Suprapubic skin (tissue), 4 donors: ENCODE measurements around the gene CYP4F8. TPM values are rescaled to one million over a fixed set of nuclear protein-coding genes. Genes with fewer than 3 reads are reported as not detected.

Source experiments
- DNase-seq, 2 donors: peaks; one replicate each; pipeline ENCODE4 v3.0.0-alpha.2; 2019; ENCODE audit warnings: low spot score in 2 of 2
- H3K27ac ChIP-seq: fragments of 200-600 bp; sonication (generic); one replicate; pipeline ENCODE4 v1.5.1; 2019
- H3K27me3 ChIP-seq: fragments of 200-600 bp; sonication (generic); one replicate; pipeline ENCODE4 v1.5.1; 2019
- H3K36me3 ChIP-seq: fragments of 200-600 bp; sonication (generic); one replicate; pipeline ENCODE4 v1.5.1; 2019
- H3K4me1 ChIP-seq: fragments of 200-600 bp; sonication (generic); one replicate; pipeline ENCODE4 v1.5.1; 2019
- H3K4me3 ChIP-seq: fragments of 200-600 bp; sonication (generic); one replicate; pipeline ENCODE4 v1.5.1; 2019; ENCODE audit warnings: mild to moderate bottlenecking
- H3K9me3 ChIP-seq: fragments of 200-600 bp; sonication (generic); one replicate; pipeline ENCODE4 v1.5.1; 2019
- EP300 ChIP-seq: sonication (generic); formaldehyde crosslinking; IDR thresholded peaks from one replicate; pipeline ENCODE4 v1.6.1; 2017; ENCODE audit warnings: antibody characterized with exemption
- POLR2A ChIP-seq, 2 donors: fragments of 450-650 bp; IDR thresholded peaks; one replicate each; pipeline ENCODE4 v1.6.1; 2017; ENCODE audit warnings: antibody characterized with exemption in 2 of 2, mild to moderate bottlenecking in 2 of 2, moderate library complexity in 2 of 2
- POLR2AphosphoS5 ChIP-seq, 3 donors: sonication (generic); formaldehyde crosslinking; IDR thresholded peaks; one replicate each; pipeline ENCODE4 v1.6.1; 2017; ENCODE audit warnings: antibody characterized with exemption in 3 of 3
- WGBS: methylation state at CpG from one replicate; pipeline ENCODE4 v1.1.5; 2018; 5-methylcytosine and 5-hydroxymethylcytosine counted together
- total RNA-seq, 4 donors: library from RNA; depleted of rRNA; stranded (reverse); fragments of >200 nt; gene quantifications; one replicate each; pipeline ENCODE4 v1.1.0, GENCODE V29; 2016
- TF ChIP-seq, protein P1 (sequence below), 2 donors: fragments of 200-600 bp in 1 of 2; fragments of 450-650 bp in 1 of 2; sonication (generic) in 1 of 2; IDR thresholded peaks; one replicate each; pipeline ENCODE4 v1.5.1; 2016 to 2019; ENCODE audit warnings: antibody characterized with exemption in 2 of 2, mild to moderate bottlenecking in 1 of 2, moderate library complexity in 1 of 2

CYP4F8 gene
- total RNA-seq, 4 donors from 2014 or later, result 14.5 to 18.7 (median 14.9) TPM

DNA sequence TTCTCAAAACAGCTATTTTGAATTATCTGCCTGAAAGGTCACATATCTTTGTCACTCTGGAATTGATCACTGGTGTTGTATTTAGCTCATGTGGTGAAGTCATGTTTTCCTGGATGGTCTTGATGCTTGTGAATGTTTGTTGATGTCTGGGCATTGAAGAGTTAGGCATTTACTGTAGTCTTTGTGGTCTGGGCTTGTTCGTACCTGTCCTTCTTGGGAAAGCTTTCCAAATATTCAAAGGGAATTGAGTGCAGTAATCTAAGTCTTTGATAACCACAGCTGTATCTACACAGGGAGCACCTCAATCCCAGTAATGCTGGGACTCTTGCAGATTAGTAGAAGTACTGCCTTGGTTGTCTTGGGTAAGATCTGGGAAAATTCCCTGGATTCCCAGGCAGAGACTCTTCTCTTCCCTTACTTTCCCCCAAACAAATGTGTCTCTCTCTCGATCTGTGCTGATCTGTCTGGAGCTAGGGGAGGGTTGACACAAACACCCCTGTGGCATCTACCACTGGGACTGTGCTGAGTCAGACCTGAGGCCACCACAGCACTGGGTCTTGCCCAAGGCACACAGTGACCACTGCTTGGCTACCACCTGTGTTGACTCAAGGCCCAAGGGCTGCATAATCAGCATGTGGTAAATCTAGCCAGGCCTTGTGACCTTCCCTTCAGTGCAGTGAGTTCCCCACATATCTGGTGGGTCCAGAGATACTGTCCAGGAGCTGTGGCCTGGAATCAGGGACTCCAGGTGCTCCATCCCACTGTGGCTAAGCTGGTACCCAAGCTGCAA lies 20.2 kb downstream of the CYP4F8 start:
- no peak for DNase-seq
- H3K36me3 ChIP-seq, result no peaks in the 10 kb centered on the region
- no peak overlapping the region for H3K27ac ChIP-seq
- no peak overlapping the region for H3K4me3 ChIP-seq
- 79% methylated on average over 2 of the region's 2 CpGs for WGBS
- H3K27me3 ChIP-seq, result peaks cover 3% of the 10 kb centered on the region
- H3K9me3 ChIP-seq, result no peaks in the 10 kb centered on the region
- TF ChIP-seq POLR2AphosphoS5 (IDR thresholded peaks at IDR 0.05), result no peak
- TF ChIP-seq, protein P1, sequence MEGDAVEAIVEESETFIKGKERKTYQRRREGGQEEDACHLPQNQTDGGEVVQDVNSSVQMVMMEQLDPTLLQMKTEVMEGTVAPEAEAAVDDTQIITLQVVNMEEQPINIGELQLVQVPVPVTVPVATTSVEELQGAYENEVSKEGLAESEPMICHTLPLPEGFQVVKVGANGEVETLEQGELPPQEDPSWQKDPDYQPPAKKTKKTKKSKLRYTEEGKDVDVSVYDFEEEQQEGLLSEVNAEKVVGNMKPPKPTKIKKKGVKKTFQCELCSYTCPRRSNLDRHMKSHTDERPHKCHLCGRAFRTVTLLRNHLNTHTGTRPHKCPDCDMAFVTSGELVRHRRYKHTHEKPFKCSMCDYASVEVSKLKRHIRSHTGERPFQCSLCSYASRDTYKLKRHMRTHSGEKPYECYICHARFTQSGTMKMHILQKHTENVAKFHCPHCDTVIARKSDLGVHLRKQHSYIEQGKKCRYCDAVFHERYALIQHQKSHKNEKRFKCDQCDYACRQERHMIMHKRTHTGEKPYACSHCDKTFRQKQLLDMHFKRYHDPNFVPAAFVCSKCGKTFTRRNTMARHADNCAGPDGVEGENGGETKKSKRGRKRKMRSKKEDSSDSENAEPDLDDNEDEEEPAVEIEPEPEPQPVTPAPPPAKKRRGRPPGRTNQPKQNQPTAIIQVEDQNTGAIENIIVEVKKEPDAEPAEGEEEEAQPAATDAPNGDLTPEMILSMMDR (IDR thresholded peaks at IDR 0.05), result no peak
- TF ChIP-seq POLR2A (IDR thresholded peaks at IDR 0.05), result no peak
- no peak for TF ChIP-seq EP300
- H3K4me1 ChIP-seq, result peaks cover 7% of the 10 kb centered on the region

DNA sequence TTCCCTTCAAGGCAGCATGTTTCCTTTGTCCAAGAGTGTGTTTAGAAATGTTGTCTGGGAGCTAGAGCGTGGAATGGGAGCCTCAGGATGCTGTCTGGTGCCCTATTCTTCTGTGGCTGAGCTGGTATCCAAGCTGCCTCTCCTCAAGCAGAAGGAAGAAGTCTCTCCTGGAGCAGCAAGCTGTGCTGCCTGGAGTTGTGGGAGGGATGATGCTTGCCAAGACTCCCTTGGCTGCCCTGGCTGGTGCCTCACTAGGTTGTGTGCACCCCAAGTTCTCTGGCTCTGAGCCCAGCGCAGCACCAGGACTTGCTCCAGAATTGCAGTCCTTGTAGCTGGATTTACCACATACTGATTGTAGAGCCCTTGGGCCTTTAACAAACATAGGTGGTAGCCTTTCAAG lies 21.0 kb downstream of the CYP4F8 start:
- peaks cover 3% of the 10 kb centered on the region for H3K27me3 ChIP-seq
- H3K4me3 ChIP-seq, result no peak overlapping the region
- no peak overlapping the region for H3K27ac ChIP-seq
- H3K9me3 ChIP-seq, result no peaks in the 10 kb centered on the region
- H3K36me3 ChIP-seq, result no peaks in the 10 kb centered on the region
- WGBS, result no CpG with 5 or more reads among the region's 2 CpGs
- H3K4me1 ChIP-seq, result peaks cover 15% of the 10 kb centered on the region
- TF ChIP-seq POLR2AphosphoS5 (IDR thresholded peaks at IDR 0.05) (no peak), EP300 (no peak), POLR2A (IDR thresholded peaks at IDR 0.05) (no peak)
- TF ChIP-seq, protein P1 (IDR thresholded peaks at IDR 0.05), result no peak
- no peak for DNase-seq

DNA sequence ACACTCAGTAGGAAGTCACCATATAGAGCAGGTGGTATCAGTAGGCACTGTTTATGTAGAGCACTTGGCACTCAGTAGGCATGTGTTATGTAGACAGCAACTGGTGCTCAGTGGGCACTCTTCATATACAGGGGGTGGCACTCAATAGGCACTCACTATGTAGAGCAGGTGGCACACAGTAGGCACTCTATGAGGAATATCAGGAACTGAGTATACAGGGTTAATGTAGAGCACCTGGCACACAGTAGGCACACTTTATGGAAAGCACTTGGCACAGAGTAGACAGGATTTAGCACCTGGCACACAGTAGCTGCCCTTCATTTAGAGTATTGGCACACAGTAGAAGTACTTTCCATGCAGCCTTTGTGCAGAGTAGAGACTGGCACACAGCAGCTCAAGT lies 24.6 kb downstream of the CYP4F8 start:
- peak overlapping the region; percentile 24 for H3K27ac ChIP-seq

DNA sequence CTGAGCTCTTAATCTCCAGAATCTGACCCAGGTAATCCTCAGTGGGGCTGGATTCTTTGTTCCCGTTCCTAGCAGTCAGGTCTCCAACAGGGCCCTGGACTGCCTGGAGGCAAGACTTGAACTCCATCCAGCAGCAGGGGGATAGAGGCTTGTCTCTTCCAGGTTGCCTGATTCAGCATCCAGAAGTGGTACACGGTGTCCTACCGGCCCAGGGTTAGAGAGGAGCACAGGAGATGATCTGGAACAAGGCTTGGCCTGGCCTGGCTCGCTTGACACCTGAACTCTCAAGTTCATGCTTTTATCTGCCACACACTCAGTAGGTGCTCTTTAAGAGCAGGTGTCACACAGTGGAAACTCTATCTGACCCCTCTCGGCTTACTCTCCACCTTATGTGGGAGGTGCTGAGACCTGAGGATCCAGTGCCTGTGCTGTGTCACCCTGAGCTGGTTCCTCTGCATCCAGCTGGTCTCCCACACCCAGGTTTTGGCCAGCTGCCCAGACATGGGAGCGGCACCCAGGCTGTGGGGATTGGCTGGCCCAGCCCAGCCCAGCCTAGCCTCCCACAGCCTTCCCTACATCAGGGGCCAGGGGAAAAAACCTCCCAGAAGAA lies 25.4 kb downstream of the CYP4F8 start, which contains the start of gene CYP4F3:
Gene CYP4F3 (plus strand): TSS at position 604 of the 610 bp plus-strand sequence. CDS start 519 bp downstream, outside the sequence.
- peak in 1 of 2 donors; percentile 77 for DNase-seq
- Histone ChIP-seq H3K9me3 (no peaks in the 10 kb centered on the region), H3K27ac (peak within 1 kb of the TSS; percentile 48), H3K36me3 (no peaks in the 10 kb centered on the region), H3K4me1 (peaks cover 24% of the 10 kb centered on the region), H3K27me3 (no peaks in the 10 kb centered on the region), H3K4me3 (no peak within 1 kb of the TSS)
- TF ChIP-seq POLR2A (IDR thresholded peaks at IDR 0.05) (no peak), POLR2AphosphoS5 (IDR thresholded peaks at IDR 0.05) (no peak), EP300 (no peak)
- TF ChIP-seq, protein P1 (IDR thresholded peaks at IDR 0.05), result no peak
- WGBS, result 81% methylated on average over 3 of the region's 6 CpGs

More for the DNA sequence above, 24.6 kb downstream of the CYP4F8 start:
- Histone ChIP-seq H3K27me3 (no peaks in the 10 kb centered on the region), H3K36me3 (no peaks in the 10 kb centered on the region), H3K4me1 (peaks cover 24% of the 10 kb centered on the region), H3K4me3 (no peak overlapping the region), H3K9me3 (no peaks in the 10 kb centered on the region)
- TF ChIP-seq EP300 (no peak), POLR2AphosphoS5 (IDR thresholded peaks at IDR 0.05) (no peak), POLR2A (IDR thresholded peaks at IDR 0.05) (no peak)
- TF ChIP-seq, protein P1 (IDR thresholded peaks at IDR 0.05), result no peak
- no peak for DNase-seq

DNA sequence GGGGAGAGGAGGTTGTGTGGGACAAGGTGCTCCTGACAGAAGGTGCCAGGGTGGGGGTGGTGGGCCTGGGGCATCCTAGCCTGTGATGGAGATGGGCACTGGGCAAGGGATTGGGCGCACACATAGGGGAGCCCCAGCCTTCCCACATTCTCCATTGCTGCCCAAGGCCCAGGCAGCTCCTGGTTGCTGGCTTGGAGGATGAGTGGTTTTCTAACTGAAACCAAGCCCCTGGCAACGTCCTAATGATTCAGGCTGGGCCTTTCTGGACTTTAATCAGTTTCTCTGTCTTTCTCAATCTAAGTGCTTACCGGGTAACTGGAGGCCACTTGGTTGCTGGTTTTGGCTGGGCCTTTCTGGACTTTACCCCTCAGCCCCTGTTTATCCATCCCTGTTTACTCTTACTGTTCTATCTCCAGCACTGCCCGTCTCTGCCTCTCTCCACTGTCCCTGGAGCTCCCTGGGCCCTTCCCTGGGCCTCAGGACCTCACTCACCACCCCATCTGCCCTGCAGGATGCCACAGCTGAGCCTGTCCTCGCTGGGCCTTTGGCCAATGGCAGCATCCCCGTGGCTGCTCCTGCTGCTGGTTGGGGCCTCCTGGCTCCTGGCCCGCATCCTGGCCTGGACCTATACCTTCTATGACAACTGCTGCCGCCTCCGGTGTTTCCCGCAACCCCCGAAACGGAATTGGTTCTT lies 26.0 kb downstream of the CYP4F8 start:
- Histone ChIP-seq H3K4me3 (no peak overlapping the region), H3K4me1 (peaks cover 24% of the 10 kb centered on the region), H3K27ac (peak overlapping the region; percentile 48), H3K36me3 (no peaks in the 10 kb centered on the region), H3K27me3 (no peaks in the 10 kb centered on the region), H3K9me3 (no peaks in the 10 kb centered on the region)
- DNase-seq, result no peak
- 70% methylated on average over 11 of the region's 12 CpGs for WGBS
- TF ChIP-seq, protein P1 (IDR thresholded peaks at IDR 0.05), result no peak
- TF ChIP-seq POLR2AphosphoS5 (IDR thresholded peaks at IDR 0.05), result no peak
- no peak for TF ChIP-seq EP300
- TF ChIP-seq POLR2A (IDR thresholded peaks at IDR 0.05), result no peak
